ENCODE results near the gene KLHL22. TPM values are rescaled to one million over a fixed set of nuclear protein-coding genes. Genes with fewer than 3 reads are reported as not detected.

KLHL22 gene
- total RNA-seq, 1 donor from 2014 or later: 14.3 TPM

DNA sequence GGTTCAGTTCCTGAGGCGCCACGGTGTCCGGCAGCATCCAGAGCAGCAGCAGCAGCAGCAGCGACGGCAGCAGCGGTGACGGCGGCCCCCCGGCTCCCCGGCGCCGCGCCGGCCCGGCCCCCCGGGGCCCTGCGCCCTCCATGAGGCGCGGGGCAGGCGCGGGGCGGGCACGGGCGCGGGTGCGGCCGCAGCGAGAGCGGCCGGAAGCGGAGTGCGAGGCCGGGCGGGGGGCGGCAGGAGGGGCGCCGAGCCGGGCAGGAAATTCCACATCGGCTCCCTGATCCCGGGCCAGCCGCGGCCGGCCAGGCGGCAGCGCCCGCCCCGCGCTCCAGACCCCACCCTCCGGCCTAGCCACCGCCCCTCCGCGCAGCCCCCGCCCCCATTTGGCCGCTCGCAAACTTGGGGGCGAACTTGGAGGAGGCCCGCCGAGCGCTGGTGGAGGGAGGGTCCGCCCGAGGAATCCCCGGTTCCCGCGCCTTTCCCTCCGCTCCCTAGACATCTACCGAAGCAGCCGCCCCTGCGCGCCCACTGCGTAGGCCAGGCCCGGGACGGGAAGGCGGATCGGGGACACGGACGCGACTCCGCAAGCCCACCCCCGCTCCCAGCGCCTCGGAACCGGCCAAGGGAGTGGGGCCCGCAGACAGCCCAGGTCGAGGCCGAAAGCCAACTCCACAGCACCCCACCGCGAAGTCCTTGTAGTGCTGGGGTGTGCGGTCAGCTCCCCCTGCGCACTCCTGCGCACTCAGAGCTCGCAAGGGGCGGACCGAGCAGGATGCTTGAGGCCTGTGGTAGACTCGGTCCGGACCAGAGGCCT lies 57.8 kb downstream of the KLHL22 start, which contains the start of gene SCARF2:
Gene SCARF2 (minus strand): TSS at position 213 of the 814 bp plus-strand sequence. CDS start 71 bp downstream, at position 142.
- peak; percentile 20 for TF ChIP-seq EZH2phosphoT487 (IDR thresholded peaks at IDR 0.05)
- no peak for TF ChIP-seq CTCF (IDR thresholded peaks at IDR 0.05)
- Histone ChIP-seq H3K36me3 (no peaks in the 10 kb centered on the region), H3K4me3 (peak within 1 kb of the TSS; percentile 54), H3F3A (ENCODE audit: low read depth) (peaks cover 12% of the 10 kb centered on the region), H4K20me1 (ENCODE audit: low read depth) (peaks cover 68% of the 10 kb centered on the region), H3K9ac (no peak within 1 kb of the TSS), H3K4me2 (peak within 1 kb of the TSS; percentile 89), H3K9me3 (ENCODE audit: low read depth) (no peaks in the 10 kb centered on the region), H3K27ac (no peak within 1 kb of the TSS), H3K4me1 (no peaks in the 10 kb centered on the region), H3K27me3 (peaks cover 77% of the 10 kb centered on the region), H3K79me2 (ENCODE audit: low read depth) (no peaks in the 10 kb centered on the region), H2AFZ (replicated peaks) (peak within 1 kb of the TSS; percentile 9)
- H3K4me1 Mint-ChIP-seq: peaks cover 19% of the 10 kb centered on the region
- H3K36me3 Mint-ChIP-seq: peaks cover 9% of the 10 kb centered on the region
- peaks cover 18% of the 10 kb centered on the region for H3K27me3 Mint-ChIP-seq (ENCODE audit: insufficient read depth, low read depth)
- H3K9me3 Mint-ChIP-seq: no peaks in the 10 kb centered on the region
- no peak within 1 kb of the TSS for H3K27ac Mint-ChIP-seq
- H3K4me3 Mint-ChIP-seq: peak within 1 kb of the TSS; percentile 90
- DNase-seq (ENCODE audit: low spot score): peak; percentile 81

GRCh38 chr22:20436768-20437612 lies 58.6 kb downstream of the KLHL22 start:
- H3K4me3 Mint-ChIP-seq: peak overlapping the region; percentile 90
- peak overlapping the region; percentile 89 for H3K4me2 ChIP-seq
- no peak overlapping the region for H3K27ac Mint-ChIP-seq
- H3F3A ChIP-seq (ENCODE audit: low read depth): peaks cover 20% of the 10 kb centered on the region
- no peaks in the 10 kb centered on the region for H3K9me3 ChIP-seq (ENCODE audit: low read depth)
- no peaks in the 10 kb centered on the region for H3K4me1 ChIP-seq
- peaks cover 23% of the 10 kb centered on the region for H3K4me1 Mint-ChIP-seq
- no peaks in the 10 kb centered on the region for H3K9me3 Mint-ChIP-seq
- TF ChIP-seq EZH2 (IDR thresholded peaks at IDR 0.05) (peak; percentile 93), EZH2phosphoT487 (IDR thresholded peaks at IDR 0.05) (peak; percentile 95), CTCF (IDR thresholded peaks at IDR 0.05) (no peak)
- DNase-seq (ENCODE audit: low spot score): peak; percentile 35
- H3K79me2 ChIP-seq (ENCODE audit: low read depth): no peaks in the 10 kb centered on the region
- no peak overlapping the region for H3K27ac ChIP-seq
- peaks cover 76% of the 10 kb centered on the region for H4K20me1 ChIP-seq (ENCODE audit: low read depth)
- H3K36me3 Mint-ChIP-seq: peaks cover 6% of the 10 kb centered on the region
- peak overlapping the region; percentile 54 for H3K4me3 ChIP-seq
- no peak overlapping the region for H2AFZ ChIP-seq (replicated peaks)
- H3K36me3 ChIP-seq: no peaks in the 10 kb centered on the region
- H3K27me3 Mint-ChIP-seq (ENCODE audit: insufficient read depth, low read depth): peaks cover 27% of the 10 kb centered on the region
- no peak overlapping the region for H3K9ac ChIP-seq
- peaks cover 85% of the 10 kb centered on the region for H3K27me3 ChIP-seq

DNA sequence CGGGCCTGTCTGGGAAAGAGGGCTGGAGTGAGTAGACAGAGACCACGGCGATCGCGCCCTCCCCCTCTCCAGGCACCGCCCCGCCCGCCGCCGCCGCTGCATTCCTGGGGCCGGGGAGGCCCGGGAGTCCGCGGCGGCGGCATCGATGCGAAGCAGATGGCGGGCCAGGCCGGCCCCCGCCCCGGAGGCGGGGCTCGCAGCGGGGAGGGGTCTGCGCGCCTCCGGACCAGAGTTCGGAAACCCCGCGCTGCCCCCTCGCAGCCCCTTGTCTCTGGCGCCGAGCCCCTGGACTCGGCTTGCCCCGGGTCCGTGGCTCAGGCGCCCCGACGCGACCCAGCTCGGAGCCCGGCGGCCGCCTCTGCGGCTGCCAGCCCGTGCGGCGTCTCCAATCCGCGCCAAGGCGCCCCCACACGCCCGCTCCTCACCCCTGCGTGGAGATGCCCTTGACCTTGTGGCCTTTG lies 59.3 kb downstream of the KLHL22 start:
- TF ChIP-seq EZH2phosphoT487 (IDR thresholded peaks at IDR 0.05): no peak
- no peak for TF ChIP-seq CTCF (IDR thresholded peaks at IDR 0.05)
- TF ChIP-seq EZH2 (IDR thresholded peaks at IDR 0.05): no peak
- H3K4me3 Mint-ChIP-seq: peak overlapping the region; percentile 90
- H3K27me3 ChIP-seq: peaks cover 92% of the 10 kb centered on the region
- no peaks in the 10 kb centered on the region for H3K9me3 ChIP-seq (ENCODE audit: low read depth)
- H4K20me1 ChIP-seq (ENCODE audit: low read depth): peaks cover 80% of the 10 kb centered on the region
- no peaks in the 10 kb centered on the region for H3K4me1 ChIP-seq
- no peak overlapping the region for H3K27ac ChIP-seq
- H3K9me3 Mint-ChIP-seq: no peaks in the 10 kb centered on the region
- no peaks in the 10 kb centered on the region for H3K36me3 ChIP-seq
- H3K27ac Mint-ChIP-seq: no peak overlapping the region
- H3F3A ChIP-seq (ENCODE audit: low read depth): peaks cover 20% of the 10 kb centered on the region
- no peak overlapping the region for H3K9ac ChIP-seq
- peaks cover 26% of the 10 kb centered on the region for H3K4me1 Mint-ChIP-seq
- H3K4me2 ChIP-seq: peak overlapping the region; percentile 89
- H3K79me2 ChIP-seq (ENCODE audit: low read depth): no peaks in the 10 kb centered on the region
- no peak overlapping the region for H2AFZ ChIP-seq (replicated peaks)
- H3K36me3 Mint-ChIP-seq: peaks cover 6% of the 10 kb centered on the region
- peaks cover 32% of the 10 kb centered on the region for H3K27me3 Mint-ChIP-seq (ENCODE audit: insufficient read depth, low read depth)
- DNase-seq (ENCODE audit: low spot score): peak; percentile 85
- H3K4me3 ChIP-seq: peak overlapping the region; percentile 54
